ENCODE data around the gene IL31RA.

- TF ChIP-seq ZNF384 (IDR thresholded peaks at IDR 0.05), result no peak
- TF ChIP-seq SUZ12 (IDR thresholded peaks at IDR 0.05), result no peak
- no peak for TF ChIP-seq SP1 (IDR thresholded peaks at IDR 0.05)
- no peak for TF ChIP-seq BHLHE40 (IDR thresholded peaks at IDR 0.05; ENCODE audit: borderline replicate concordance)
- no peak for TF ChIP-seq FOXK2 (IDR thresholded peaks at IDR 0.05)
- TF ChIP-seq NFRKB (IDR thresholded peaks at IDR 0.05), result no peak
- TF ChIP-seq FOXM1 (IDR thresholded peaks at IDR 0.05; ENCODE audit: borderline replicate concordance), result no peak
- no peak for TF ChIP-seq ELF4 (IDR thresholded peaks at IDR 0.05)
- TF ChIP-seq, protein P1, sequence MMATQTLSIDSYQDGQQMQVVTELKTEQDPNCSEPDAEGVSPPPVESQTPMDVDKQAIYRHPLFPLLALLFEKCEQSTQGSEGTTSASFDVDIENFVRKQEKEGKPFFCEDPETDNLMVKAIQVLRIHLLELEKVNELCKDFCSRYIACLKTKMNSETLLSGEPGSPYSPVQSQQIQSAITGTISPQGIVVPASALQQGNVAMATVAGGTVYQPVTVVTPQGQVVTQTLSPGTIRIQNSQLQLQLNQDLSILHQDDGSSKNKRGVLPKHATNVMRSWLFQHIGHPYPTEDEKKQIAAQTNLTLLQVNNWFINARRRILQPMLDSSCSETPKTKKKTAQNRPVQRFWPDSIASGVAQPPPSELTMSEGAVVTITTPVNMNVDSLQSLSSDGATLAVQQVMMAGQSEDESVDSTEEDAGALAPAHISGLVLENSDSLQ (IDR thresholded peaks at IDR 0.05), result no peak
- no peak for TF ChIP-seq FOXA1 (IDR thresholded peaks at IDR 0.05)
- TF ChIP-seq LEF1 (IDR thresholded peaks at IDR 0.05; ENCODE audit: borderline replicate concordance), result no peak
- no peak for TF ChIP-seq ARNT (IDR thresholded peaks at IDR 0.05)
- no peak for TF ChIP-seq TARDBP (IDR thresholded peaks at IDR 0.05)
- TF ChIP-seq CTBP1 (IDR thresholded peaks at IDR 0.05; ENCODE audit: borderline replicate concordance), result no peak
Observed at GRCh38 chr5:55873234-55873633, 22.1 kb downstream of the IL31RA start.

Measured in HEK293T (cell line).